HCT116 (cell line): ENCODE measurements around the gene HLA-DRB1. TPM values are rescaled to one million over a fixed set of nuclear protein-coding genes. Genes with fewer than 3 reads are reported as not detected.

Experiments
- ATAC-seq: fragments of 200-7000 bp; cut with Tn5 transposase; 2 replicates; pipeline ENCODE4 v1.9.1; 2020; ENCODE audit warnings: mild to moderate bottlenecking, moderate library complexity
- BruUV-seq: library from RNA; stranded (reverse); fragments of 400-500 nt; replicated peaks from 2 replicates; lab custom pipeline; 2021; lab: Mats Ljungman, UMichigan
- CTCF ChIA-PET: fragments of 300-600 bp; sonication (Branson Sonifier 250); formaldehyde crosslinking; loops from one replicate; lab custom pipeline; 2021; ENCODE audit warnings: antibody characterized with exemption; lab: Charles Lee
- POLR2A ChIA-PET: fragments of 300-600, 350-600 bp; sonication (Branson Sonifier 250); formaldehyde crosslinking; loops from one replicate; lab custom pipeline; 2021; ENCODE audit warnings: antibody characterized with exemption; lab: Charles Lee
- RAD21 ChIA-PET, 2 experiments: fragments of 300-600 bp; sonication (Branson Sonifier 250); formaldehyde crosslinking; loops; one replicate each; lab custom pipeline; 2023; ENCODE audit warnings: low total read pairs in 2 of 2; ENCODE audit not compliant: uncharacterized antibody in 2 of 2, unreplicated experiment in 2 of 2, low non-redundant PET in 1 of 2; lab: Charles Lee
- DNase-seq: peaks from one replicate; pipeline ENCODE4 v3.0.0-alpha.2; 2010; ENCODE audit warnings: low read depth, low spot score
- H2AFZ ChIP-seq: fragments of 200-600 bp; shearing (Covaris generic), sonication (generic); 2 replicates; pipeline ENCODE4 v1.6.1; 2017; ENCODE audit warnings: low read depth, mixed run types, mixed read lengths, antibody characterized with exemption, low read length; ENCODE audit not compliant: poor library complexity, severe bottlenecking
- H3K27ac ChIP-seq: 2 replicates; pipeline ENCODE4 v1.5.1; 2012; ENCODE audit warnings: low read depth, low read length
- H3K27me3 ChIP-seq: fragments of 200-600 bp; sonication (generic); 2 replicates; pipeline ENCODE4 v1.6.1; 2016; ENCODE audit warnings: mixed run types, low read length, mixed read lengths; ENCODE audit not compliant: insufficient read depth
- H3K36me3 ChIP-seq, 2 experiments: fragments of 200-500 bp in 1 of 2; fragments of 200-600 bp in 1 of 2; sonication (Bioruptor generic) in 1 of 2; sonication (generic) in 1 of 2; 2 replicates each; pipeline versions ENCODE4 v1.5.1 to v1.6.1; 2014 to 2016; ENCODE audit warnings: low read length in 2 of 2, inconsistent platforms in 1 of 2, mixed read lengths in 1 of 2, mixed run types in 1 of 2; ENCODE audit not compliant: insufficient read depth in 2 of 2, control insufficient read depth in 1 of 2
- H3K4me1 ChIP-seq, 2 experiments: fragments of 200-600 bp in 1 of 2; sonication (generic) in 1 of 2; 2 replicates each; pipeline versions ENCODE4 v1.5.1 to v1.6.1; 2012 to 2017; ENCODE audit warnings: low read length in 2 of 2, inconsistent platforms in 1 of 2, mild to moderate bottlenecking in 1 of 2, mixed read lengths in 1 of 2, mixed run types in 1 of 2, moderate library complexity in 1 of 2; ENCODE audit not compliant: insufficient read depth in 2 of 2, control insufficient read depth in 1 of 2
- H3K4me2 ChIP-seq: fragments of 200-600 bp; sonication (generic); 2 replicates; pipeline ENCODE4 v1.6.1; 2017; ENCODE audit warnings: mixed run types, low read length, mixed read lengths
- H3K4me3 ChIP-seq, 2 experiments: fragments of 200-600 bp in 1 of 2; sonication (generic) in 1 of 2; replicated peaks in 1 of 2; 2 replicates each; pipeline ENCODE4 v1.5.1; 2011 to 2016; ENCODE audit warnings: low read length in 2 of 2, control low read depth in 1 of 2, low read depth in 1 of 2, mild to moderate bottlenecking in 1 of 2, mixed read lengths in 1 of 2, mixed run types in 1 of 2
- H3K79me2 ChIP-seq: fragments of 200-600 bp; sonication (generic); 2 replicates; pipeline ENCODE4 v1.6.1; 2017; ENCODE audit warnings: mild to moderate bottlenecking, mixed run types, low read length, moderate library complexity, mixed read lengths; ENCODE audit not compliant: insufficient read depth
- H3K9ac ChIP-seq: fragments of 200-600 bp; sonication (generic); 2 replicates; pipeline ENCODE4 v1.6.1; 2016; ENCODE audit warnings: low read length, mixed read lengths
- H3K9me2 ChIP-seq: fragments of 200-600 bp; sonication (generic), shearing (Covaris generic); 2 replicates; pipeline ENCODE4 v1.6.1; 2017; ENCODE audit warnings: mixed run types, mild to moderate bottlenecking, moderate library complexity; ENCODE audit not compliant: insufficient read depth
- H3K9me3 ChIP-seq, 2 experiments: fragments of 200-500 bp in 1 of 2; fragments of 200-600 bp in 1 of 2; sonication (Bioruptor generic) in 1 of 2; sonication (generic) in 1 of 2; 2 replicates each; pipeline ENCODE4 v1.6.1; 2014 to 2017; ENCODE audit warnings: low read length in 2 of 2, mixed read lengths in 2 of 2, inconsistent platforms in 1 of 2, low read depth in 1 of 2, mild to moderate bottlenecking in 1 of 2, mixed run types in 1 of 2, moderate library complexity in 1 of 2; ENCODE audit not compliant: control insufficient read depth in 1 of 2, insufficient read depth in 1 of 2
- H4K20me1 ChIP-seq: fragments of 200-600 bp; sonication (generic), shearing (Covaris generic); 2 replicates; pipeline ENCODE4 v1.6.1; 2017; ENCODE audit warnings: mixed run types, mild to moderate bottlenecking, moderate library complexity; ENCODE audit not compliant: insufficient read depth
- ATF3 ChIP-seq: IDR thresholded peaks from 2 replicates; pipeline ENCODE4 v1.6.1; 2012
- CBX3 ChIP-seq: IDR thresholded peaks from 2 replicates; pipeline ENCODE4 v1.6.1; 2012; ENCODE audit warnings: low read depth
- CEBPB ChIP-seq: IDR thresholded peaks from 2 replicates; pipeline ENCODE4 v1.6.1; 2012; ENCODE audit warnings: low read depth
- CTCF ChIP-seq, 3 experiments: fragments of 200-600 bp in 1 of 3; sonication (generic) in 1 of 3; IDR thresholded peaks in 2 of 3; conservative IDR thresholded peaks in 1 of 3; 2 replicates each; pipeline ENCODE4 v1.5.1; 2012 to 2017; ENCODE audit warnings: low read depth in 2 of 3, low read length in 2 of 3, antibody characterized with exemption in 1 of 3, borderline replicate concordance in 1 of 3, control low read depth in 1 of 3, mild to moderate bottlenecking in 1 of 3, mixed read lengths in 1 of 3, mixed run types in 1 of 3, moderate library complexity in 1 of 3; ENCODE audit not compliant: insufficient read depth in 1 of 3
- EZH2phosphoT487 ChIP-seq: fragments of 200-600 bp; IDR thresholded peaks from 2 replicates; pipeline ENCODE4 v1.6.1; 2018; ENCODE audit warnings: antibody characterized with exemption, borderline replicate concordance
- FOSL1 ChIP-seq: IDR thresholded peaks from 2 replicates; pipeline ENCODE4 v1.6.1; 2012; ENCODE audit warnings: low read depth
- JUND ChIP-seq: IDR thresholded peaks from 2 replicates; pipeline ENCODE4 v1.6.1; 2012
- POLR2AphosphoS5 ChIP-seq: IDR thresholded peaks from 2 replicates; pipeline ENCODE4 v1.6.1; 2011; ENCODE audit warnings: mild to moderate bottlenecking, low read depth, low read length, moderate library complexity
- RAD21 ChIP-seq: IDR thresholded peaks from 2 replicates; pipeline ENCODE4 v1.6.1; 2012; ENCODE audit warnings: low read depth, mild to moderate bottlenecking
- SIN3A ChIP-seq: IDR thresholded peaks from 2 replicates; pipeline ENCODE4 v1.6.1; 2012; ENCODE audit warnings: low read depth
- SP1 ChIP-seq: IDR thresholded peaks from 2 replicates; pipeline ENCODE4 v1.6.1; 2012; ENCODE audit warnings: low read depth
- SRF ChIP-seq: IDR thresholded peaks from 2 replicates; pipeline ENCODE4 v1.6.1; 2012; ENCODE audit warnings: low read depth
- TCF7L2 ChIP-seq: IDR thresholded peaks from 2 replicates; pipeline ENCODE4 v1.7.0; 2011; ENCODE audit warnings: borderline replicate concordance, inconsistent platforms; ENCODE audit not compliant: insufficient read depth, insufficient read length; ENCODE audit errors: extremely low read depth
- YY1 ChIP-seq: IDR thresholded peaks from 2 replicates; pipeline ENCODE4 v1.6.1; 2011; ENCODE audit warnings: low read length, low read depth, moderate library complexity, mild to moderate bottlenecking; ENCODE audit not compliant: insufficient replicate concordance; ENCODE audit errors: extremely low read depth
- intact Hi-C: fragments of 100-400 bp; cut with micrococcal nuclease; formaldehyde crosslinking; loops from 2 replicates; pipeline ENCODE4 v1.10.0; 2022
- total RNA-seq: library from RNA; stranded (reverse); gene quantifications from one replicate; pipeline ENCODE4 v1.2.1, GENCODE V29; 2021; ENCODE audit not compliant: unreplicated experiment
- TF ChIP-seq, protein P1 (sequence below): IDR thresholded peaks from 2 replicates; pipeline ENCODE4 v1.6.1; 2011; ENCODE audit warnings: mild to moderate bottlenecking, low read length, moderate library complexity; ENCODE audit not compliant: insufficient replicate concordance; ENCODE audit errors: extremely low read depth

HLA-DRB1 gene
- total RNA-seq, 1 experiment from 2014 or later, result 2.7 TPM

DNA sequence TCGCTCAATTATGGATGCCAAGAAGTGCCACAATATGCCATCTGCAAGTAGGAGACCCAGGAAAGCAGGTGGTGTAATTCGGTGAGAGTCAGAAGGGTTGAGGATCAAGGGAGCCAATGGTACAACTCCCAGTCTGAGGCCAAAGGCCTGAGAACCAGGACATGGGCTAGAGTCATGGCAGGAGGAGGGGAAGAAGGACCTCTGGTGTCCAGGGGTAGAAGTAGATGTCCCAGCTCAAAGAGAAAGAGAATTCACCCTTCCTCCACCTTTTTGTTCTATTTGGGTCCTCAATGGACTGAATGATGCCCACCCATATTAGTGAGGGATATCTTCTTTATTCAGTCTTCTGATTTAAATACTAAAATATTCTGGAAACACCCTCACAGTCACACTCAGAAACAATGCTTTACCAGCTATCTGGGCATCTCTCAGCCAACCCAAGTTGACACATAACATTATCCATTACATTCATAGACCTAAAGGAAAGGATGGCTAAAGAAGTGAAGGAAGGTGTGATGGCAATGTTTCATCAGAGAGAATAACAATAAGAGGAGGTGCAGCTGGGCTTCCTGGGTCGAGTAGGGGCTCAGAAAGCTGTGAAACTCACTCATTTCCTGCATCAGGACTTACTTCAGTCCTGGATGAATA lies 26.4 kb upstream of the HLA-DRB1 start:
- DNase-seq (no peak), ATAC-seq (no peak)
- CTCF ChIA-PET, result no interaction called here
- Histone ChIP-seq H3K4me3 (no peak overlapping the region), H4K20me1 (no peaks in the 10 kb centered on the region), H3K79me2 (no peaks in the 10 kb centered on the region), H3K27me3 (no peaks in the 10 kb centered on the region), H3K9ac (no peak overlapping the region), H3K4me1 (no peaks in the 10 kb centered on the region), H3K27ac (no peak overlapping the region), H3K9me3 (no peaks in the 10 kb centered on the region), H3K9me2 (no peaks in the 10 kb centered on the region), H3K4me2 (no peak overlapping the region), H3K36me3 (no peaks in the 10 kb centered on the region), H2AFZ (no peak overlapping the region)
- TF ChIP-seq TCF7L2 (no peak), RAD21 (no peak), SIN3A (no peak), POLR2AphosphoS5 (no peak)
- RAD21 ChIA-PET, result no interaction called here
- intact Hi-C loops, result no loop called here
- POLR2A ChIA-PET, result no interaction called here
- BruUV-seq, result no TSS peak

DNA sequence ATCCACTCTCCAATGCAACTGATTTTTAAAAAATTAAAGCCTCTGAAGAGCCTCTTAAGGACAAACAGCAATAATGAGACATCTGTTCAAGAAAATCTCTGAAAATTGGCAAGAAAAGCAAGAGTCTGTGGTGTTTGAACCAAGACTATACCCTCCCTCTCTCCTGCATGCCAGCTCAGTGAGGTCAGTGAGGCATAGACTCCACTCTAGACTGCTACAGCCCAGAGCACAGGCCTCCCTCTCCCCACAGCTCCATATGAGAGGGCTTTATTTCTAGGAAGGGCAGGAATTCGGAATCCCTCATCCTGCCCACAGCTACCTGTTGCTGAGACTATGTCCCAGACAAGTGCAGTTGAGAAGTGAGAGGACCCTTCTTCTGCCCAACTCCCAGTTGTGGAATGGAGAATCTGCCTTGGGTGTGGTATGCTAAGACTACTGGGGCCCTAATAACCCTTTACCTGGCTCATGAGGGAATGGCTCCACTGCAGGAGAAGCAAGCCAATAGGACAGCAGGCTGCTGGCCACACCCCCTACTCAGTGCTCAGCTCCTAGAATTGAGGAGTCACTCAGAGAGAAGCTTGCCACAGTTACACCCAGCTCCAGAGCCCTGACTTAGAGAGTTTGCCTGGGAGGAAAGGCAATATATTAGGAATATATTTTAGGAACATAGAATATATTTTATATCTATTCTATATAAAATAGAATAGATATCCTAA lies 24.9 kb upstream of the HLA-DRB1 start:
- no peak overlapping the region for H3K27ac ChIP-seq
- no peak overlapping the region for H2AFZ ChIP-seq
- H3K9ac ChIP-seq, result no peak overlapping the region
- H3K4me3 ChIP-seq, result no peak overlapping the region
- intact Hi-C loops, result no loop called here
- POLR2A ChIA-PET, result no interaction called here
- no peaks in the 10 kb centered on the region for H4K20me1 ChIP-seq
- DNase-seq (no peak), ATAC-seq (no peak)
- BruUV-seq, result no TSS peak
- H3K36me3 ChIP-seq, result no peaks in the 10 kb centered on the region
- TF ChIP-seq CEBPB (no peak), YY1 (no peak), EZH2phosphoT487 (no peak), ATF3 (no peak), RAD21 (no peak), SP1 (no peak), TCF7L2 (no peak), CBX3 (no peak), SRF (no peak), CTCF (IDR thresholded peaks at IDR 0.05 in 2 of 3, conservative IDR thresholded peaks at IDR 0.05 in 1 of 3; ENCODE audit: borderline replicate concordance in 1 of 3, insufficient read depth in 1 of 3, low read depth in 2 of 3, low read length in 2 of 3) (no peak), JUND (no peak), FOSL1 (no peak), SIN3A (no peak)
- TF ChIP-seq, protein P1, sequence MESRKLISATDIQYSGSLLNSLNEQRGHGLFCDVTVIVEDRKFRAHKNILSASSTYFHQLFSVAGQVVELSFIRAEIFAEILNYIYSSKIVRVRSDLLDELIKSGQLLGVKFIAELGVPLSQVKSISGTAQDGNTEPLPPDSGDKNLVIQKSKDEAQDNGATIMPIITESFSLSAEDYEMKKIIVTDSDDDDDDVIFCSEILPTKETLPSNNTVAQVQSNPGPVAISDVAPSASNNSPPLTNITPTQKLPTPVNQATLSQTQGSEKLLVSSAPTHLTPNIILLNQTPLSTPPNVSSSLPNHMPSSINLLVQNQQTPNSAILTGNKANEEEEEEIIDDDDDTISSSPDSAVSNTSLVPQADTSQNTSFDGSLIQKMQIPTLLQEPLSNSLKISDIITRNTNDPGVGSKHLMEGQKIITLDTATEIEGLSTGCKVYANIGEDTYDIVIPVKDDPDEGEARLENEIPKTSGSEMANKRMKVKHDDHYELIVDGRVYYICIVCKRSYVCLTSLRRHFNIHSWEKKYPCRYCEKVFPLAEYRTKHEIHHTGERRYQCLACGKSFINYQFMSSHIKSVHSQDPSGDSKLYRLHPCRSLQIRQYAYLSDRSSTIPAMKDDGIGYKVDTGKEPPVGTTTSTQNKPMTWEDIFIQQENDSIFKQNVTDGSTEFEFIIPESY, result no peak
- H3K9me2 ChIP-seq, result no peaks in the 10 kb centered on the region
- RAD21 ChIA-PET, result no interaction called here
- no peaks in the 10 kb centered on the region for H3K27me3 ChIP-seq
- H3K9me3 ChIP-seq, result no peaks in the 10 kb centered on the region
- no peaks in the 10 kb centered on the region for H3K79me2 ChIP-seq
- CTCF ChIA-PET, result no interaction called here
- H3K4me1 ChIP-seq, result peaks cover 0 to 8% of the 10 kb centered on the region in 2 experiments; a peak in 3 of 4 replicates
- H3K4me2 ChIP-seq, result no peak overlapping the region
